Measurements from ENCODE around the gene ZFYVE19. TPM values are rescaled to one million over a fixed set of nuclear protein-coding genes. Genes with fewer than 3 reads are reported as not detected.

ZFYVE19 gene, protein sequence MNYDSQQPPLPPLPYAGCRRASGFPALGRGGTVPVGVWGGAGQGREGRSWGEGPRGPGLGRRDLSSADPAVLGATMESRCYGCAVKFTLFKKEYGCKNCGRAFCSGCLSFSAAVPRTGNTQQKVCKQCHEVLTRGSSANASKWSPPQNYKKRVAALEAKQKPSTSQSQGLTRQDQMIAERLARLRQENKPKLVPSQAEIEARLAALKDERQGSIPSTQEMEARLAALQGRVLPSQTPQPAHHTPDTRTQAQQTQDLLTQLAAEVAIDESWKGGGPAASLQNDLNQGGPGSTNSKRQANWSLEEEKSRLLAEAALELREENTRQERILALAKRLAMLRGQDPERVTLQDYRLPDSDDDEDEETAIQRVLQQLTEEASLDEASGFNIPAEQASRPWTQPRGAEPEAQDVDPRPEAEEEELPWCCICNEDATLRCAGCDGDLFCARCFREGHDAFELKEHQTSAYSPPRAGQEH
- total RNA-seq = 26.6 TPM

DNA sequence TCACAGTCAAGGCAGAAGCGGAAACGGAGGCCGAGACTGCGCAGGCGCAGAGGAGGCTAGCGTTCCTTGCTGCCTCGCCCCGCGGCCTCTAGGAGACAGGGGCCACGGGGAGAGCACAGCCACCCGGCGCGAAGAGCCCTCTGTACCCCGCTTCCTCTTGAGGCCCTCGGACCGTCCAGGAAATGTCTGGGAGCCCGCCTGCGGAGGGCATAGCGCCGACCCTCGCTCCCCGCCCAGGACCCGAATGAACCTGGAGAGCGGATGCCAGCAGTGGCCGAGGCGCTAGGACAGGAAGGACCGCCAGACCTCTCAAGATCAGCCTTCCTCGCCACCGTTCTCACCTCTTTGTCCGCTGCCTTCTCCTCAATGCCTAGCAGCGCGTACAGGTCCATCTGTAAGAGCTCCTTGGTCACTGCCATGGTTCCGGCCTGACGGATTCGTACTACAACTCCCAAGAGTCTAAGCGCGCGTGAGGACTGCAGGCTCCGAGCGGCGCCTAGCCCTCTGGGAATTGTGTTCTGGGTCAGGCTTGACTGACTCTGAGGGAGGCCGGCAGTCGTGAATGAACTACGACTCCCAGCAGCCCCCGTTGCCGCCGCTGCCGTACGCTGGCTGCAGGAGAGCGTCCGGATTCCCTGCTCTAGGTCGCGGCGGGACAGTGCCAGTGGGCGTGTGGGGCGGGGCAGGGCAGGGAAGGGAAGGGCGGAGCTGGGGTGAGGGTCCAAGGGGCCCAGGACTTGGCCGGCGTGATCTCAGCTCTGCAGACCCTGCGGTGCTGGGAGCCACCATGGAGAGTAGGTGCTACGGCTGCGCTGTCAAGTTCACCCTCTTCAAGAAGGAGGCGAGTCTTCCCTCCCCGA is at the start of gene ZFYVE19, which contains the start of gene DNAJC17:
Gene ZFYVE19 (plus strand): TSS at position 62 of the 860 bp plus-strand sequence. CDS start 501 bp downstream, at position 563.
Gene DNAJC17 (minus strand): TSS at position 446 of the 860 bp plus-strand sequence. CDS start 27 bp downstream, at position 419.

DNA sequence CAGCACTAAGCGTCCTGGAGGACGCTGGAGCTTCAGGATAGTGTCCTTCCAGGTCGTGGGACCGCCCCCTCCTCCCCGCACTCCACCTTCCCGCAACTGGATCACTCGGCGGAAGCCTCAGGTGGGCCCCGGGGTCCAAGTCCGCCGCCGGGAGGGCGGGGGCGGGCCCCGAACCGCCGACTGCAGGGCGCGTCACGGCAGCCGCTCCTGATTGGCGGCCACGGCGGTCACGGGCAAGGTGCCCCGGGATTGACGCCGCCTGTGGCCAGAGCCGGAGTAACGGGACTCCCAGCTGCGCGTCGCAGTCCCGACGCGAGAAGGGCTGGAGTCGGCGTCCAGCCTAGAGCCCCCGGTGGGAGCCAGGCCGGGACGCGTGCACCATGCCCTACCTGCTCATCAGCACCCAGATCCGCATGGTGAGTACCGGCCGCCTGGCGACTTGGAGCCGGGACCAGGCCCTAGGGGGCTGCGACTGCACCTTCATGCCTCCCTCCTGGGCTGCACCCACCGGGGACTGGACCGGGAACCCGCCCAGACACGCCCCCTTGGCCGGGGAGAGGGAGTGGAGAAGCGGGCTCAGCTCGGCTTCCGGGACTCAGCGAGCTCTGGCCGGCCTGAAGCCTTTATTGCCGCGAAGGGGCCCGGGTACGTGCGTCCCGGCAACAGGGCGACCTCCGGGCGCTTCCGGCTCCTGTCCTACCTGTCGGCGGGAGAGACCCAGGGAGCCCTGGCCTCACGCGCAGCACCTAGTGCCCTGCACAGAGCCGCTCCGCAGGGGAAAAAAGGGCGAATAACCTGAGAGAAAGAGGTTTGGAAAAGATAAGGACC is 42.9 kb upstream of the ZFYVE19 start, which contains the start of gene GCHFR:
Gene GCHFR (plus strand): TSS at position 268 of the 828 bp plus-strand sequence. CDS start 113 bp downstream, at position 381.

DNA sequence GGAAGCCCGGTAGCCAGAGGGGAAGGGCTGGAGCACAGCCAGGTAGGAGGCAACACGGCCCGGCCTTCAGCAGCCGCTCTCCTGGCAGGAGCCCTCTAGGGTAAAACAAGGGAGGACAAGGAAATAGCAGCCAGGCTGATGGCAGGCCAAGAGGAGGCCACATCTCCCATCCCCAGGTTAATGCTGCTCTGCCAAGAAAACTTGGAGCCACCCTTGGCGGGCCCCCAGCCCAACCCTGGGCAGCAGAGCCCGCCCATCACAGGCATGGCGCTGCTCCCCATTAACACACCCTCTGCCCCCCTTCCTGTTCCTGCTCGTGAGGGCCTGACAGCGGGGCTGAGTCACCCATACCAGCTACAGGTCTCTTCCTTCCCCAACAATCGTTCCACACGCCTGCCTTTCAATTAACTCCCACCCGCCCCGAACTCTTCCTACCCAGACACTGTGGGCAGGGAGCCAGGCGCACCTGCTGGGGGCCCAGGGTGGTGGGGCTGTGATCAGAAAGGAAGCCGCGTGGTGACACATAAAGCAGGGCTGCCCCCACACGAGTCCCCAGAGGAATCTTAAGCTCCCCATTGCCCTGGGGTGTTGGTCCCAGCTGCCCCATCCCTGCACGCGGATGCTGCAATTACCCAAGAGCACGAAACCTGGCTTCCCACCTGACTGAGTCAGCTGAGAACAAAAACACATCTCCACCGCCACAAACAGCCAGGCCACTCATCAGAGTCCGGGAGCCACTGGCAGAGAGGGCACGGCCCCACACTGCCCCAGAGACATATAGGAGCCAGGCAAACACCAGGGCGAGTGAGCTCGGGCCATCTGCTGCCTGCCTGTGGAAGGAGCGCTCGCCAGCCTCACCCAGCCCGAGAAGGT is 37.4 kb upstream of the ZFYVE19 start, which contains the start of gene C15orf62:
Gene C15orf62 (plus strand): TSS at position 707 of the 873 bp plus-strand sequence. CDS start 516 bp downstream, outside the sequence.

DNA sequence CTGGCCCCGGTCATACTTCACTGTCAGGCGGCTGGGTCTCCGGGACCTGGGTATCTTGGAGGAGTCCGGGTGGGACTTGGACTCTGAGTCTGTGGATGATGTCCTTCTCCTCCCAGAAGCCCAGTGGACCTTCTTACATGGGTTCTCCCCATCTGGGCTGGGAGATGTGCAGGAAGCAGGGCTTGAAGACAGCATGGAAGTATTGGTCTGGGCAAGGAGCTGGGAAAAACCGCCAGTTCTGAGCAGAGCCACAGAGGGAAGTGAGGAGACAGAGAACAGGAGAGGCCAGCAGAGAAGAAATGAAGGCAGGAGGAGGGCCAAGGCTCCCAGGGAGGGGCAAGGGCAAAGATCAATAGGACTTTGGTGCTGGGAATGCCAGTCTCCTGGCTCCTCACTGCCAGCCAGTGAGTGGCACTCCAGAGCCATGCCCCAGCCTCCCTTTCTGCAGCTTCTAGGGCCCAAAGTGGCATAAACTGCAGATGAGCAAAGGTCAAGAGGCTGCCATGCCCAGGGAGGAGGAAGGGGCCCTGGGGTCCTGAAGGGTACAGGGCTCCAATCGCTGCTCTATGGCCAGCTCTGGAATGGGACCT is 21.7 kb downstream of the ZFYVE19 start, which contains the start of gene PPP1R14D:
Gene PPP1R14D (minus strand): TSS at position 262 of the 590 bp plus-strand sequence. CDS start 67 bp downstream, at position 195.

DNA sequence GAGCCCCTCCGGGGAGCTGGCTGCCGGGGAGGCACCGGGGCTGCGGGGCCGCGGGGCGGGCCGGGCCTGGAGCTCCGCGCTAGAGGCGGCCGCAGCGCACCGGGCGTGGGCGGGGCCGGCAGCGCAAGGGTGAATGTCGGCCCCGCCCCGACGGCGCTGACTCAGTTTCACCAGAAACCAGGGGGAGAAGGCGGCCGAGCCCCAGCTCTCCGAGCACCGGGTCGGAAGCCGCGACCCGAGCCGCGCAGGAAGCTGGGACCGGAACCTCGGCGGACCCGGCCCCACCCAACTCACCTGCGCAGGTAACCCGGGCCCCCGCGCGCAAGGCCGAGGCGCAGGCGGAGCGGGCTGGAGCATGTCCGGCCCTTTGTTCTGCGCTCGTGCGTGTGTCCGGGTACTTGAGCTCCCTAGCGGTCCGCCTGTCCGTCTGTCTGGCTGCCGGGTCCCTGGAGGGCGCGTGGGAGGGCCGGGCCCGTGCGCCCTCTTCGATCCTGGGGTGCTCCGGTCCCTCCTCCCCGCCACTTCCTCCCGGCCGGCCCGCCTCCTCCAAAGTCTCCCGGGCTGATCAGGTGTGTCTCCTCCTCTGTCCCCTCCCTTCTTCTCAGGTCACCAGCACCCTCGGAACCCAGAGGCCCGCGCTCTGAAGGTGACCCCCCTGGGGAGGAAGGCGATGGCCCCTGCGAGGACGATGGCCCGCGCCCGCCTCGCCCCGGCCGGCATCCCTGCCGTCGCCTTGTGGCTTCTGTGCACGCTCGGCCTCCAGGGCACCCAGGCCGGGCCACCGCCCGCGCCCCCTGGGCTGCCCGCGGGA is 37.2 kb downstream of the ZFYVE19 start, which contains the start of gene SPINT1:
Gene SPINT1 (plus strand): TSS at position 164 of the 811 bp plus-strand sequence. CDS start 507 bp downstream, at position 671.

Small RNA genes lying within 50 kb of the gene (small RNA-seq; reads per million reads assigned to genes)
- gene SUMO2P15 (ENCODE audit: low replicate concordance) = not detected

Other genes starting within 250 kb of the ZFYVE19 start
- 30.2 TPM for gene CCDC32, start 242.0 kb upstream of the ZFYVE19 start, total RNA-seq
- 12.2 TPM for gene RPUSD2, start 237.8 kb upstream of the ZFYVE19 start, total RNA-seq
- gene KNL1, start 212.8 kb upstream of the ZFYVE19 start, total RNA-seq = 13.7 TPM
- gene RAD51, start 111.9 kb upstream of the ZFYVE19 start, total RNA-seq = 2.7 TPM
- gene RMDN3, start 51.8 kb upstream of the ZFYVE19 start, total RNA-seq = 26.0 TPM
- gene GCHFR, start 43.0 kb upstream of the ZFYVE19 start, total RNA-seq = 26.7 TPM
- gene C15orf62, start 37.1 kb upstream of the ZFYVE19 start, total RNA-seq = 0.12 TPM
- 18.1 TPM for gene DNAJC17, start 384 bp downstream of the ZFYVE19 start, total RNA-seq
- gene PPP1R14D, start 21.6 kb downstream of the ZFYVE19 start, total RNA-seq = not detected
- gene SPINT1, start 37.0 kb downstream of the ZFYVE19 start, total RNA-seq = 105 TPM
- gene RHOV, start 67.1 kb downstream of the ZFYVE19 start, total RNA-seq = 3.3 TPM
- gene VPS18, start 87.4 kb downstream of the ZFYVE19 start, total RNA-seq = 23.5 TPM
- gene DLL4, start 122.3 kb downstream of the ZFYVE19 start, total RNA-seq = 28.3 TPM
- gene CHAC1, start 146.4 kb downstream of the ZFYVE19 start, total RNA-seq = 1.6 TPM

Measured in metanephros (tissue), 2 donors.